ENCODE results near the gene SHISAL1. TPM values are rescaled to one million over a fixed set of nuclear protein-coding genes. Genes with fewer than 3 reads are reported as not detected.

The SHISAL1 gene
- total and polyA plus RNA-seq, 10 of the 15 experiments (the other 5 are each of a cell fraction or from before 2014, with no cell fraction given): not detected

DNA sequence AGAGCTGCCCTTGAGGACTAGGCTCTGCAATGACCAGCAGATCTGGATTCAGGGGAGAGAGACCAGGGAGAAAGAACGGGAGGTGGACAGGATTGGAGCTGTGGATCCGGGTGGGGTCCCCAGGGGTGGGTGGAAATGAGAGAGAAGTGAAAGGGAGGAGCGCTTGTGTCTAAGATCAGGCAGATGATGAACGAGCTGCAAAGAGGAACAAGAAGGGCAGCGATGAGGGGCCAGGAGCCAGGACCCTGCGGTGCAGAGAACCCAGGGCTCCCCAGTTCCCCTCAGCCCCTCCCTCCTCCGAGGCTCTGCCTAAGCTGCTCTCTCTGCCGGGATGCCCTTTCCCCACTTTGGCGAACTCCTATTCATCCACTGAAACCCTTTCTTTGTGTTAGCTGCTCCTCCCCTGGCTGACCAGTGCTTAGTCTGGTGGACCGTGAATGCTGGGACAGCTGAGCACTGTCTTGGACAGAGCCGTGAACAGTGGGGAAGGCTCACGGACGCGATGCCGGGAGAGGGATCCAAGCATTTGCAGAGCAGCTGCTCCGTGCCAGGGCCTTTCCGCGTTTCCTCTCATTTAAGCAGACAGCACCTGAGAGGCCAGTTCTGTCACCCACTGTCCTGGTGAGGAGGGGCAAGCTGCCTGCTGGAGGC is 35.9 kb downstream of the SHISAL1 start:
- no peaks in the 10 kb centered on the region for H3K9me3 ChIP-seq (replicated peaks; ENCODE audit: control insufficient read depth, insufficient read depth, low read length)
- no peaks in the 10 kb centered on the region for H3K4me1 ChIP-seq (ENCODE audit: control insufficient read depth, insufficient read depth, low read length)
- BruUV-seq (replicated peaks): no TSS peak
- intact Hi-C loops (cut with micrococcal nuclease; ENCODE audit: unreplicated experiment) (no loop called here), in situ Hi-C loops (cut with MboI) (no loop called here)
- POLR2A ChIA-PET: no interaction called here
- H3K27ac ChIP-seq (ENCODE audit: control insufficient read depth, insufficient read depth): no peak overlapping the region
- CTCF ChIA-PET: no interaction called here
- no peaks in the 10 kb centered on the region for H3K79me2 ChIP-seq (ENCODE audit: control insufficient read depth, insufficient read depth, low read length)
- TF ChIP-seq SREBF1 (IDR thresholded peaks at IDR 0.05; ENCODE audit: low read length) (no peak), GATAD2B (conservative IDR thresholded peaks at IDR 0.05; ENCODE audit: low read depth) (no peak), KDM1A (IDR thresholded peaks at IDR 0.05; ENCODE audit: borderline replicate concordance) (no peak), NBN (IDR thresholded peaks at IDR 0.05) (no peak), NFXL1 (IDR thresholded peaks at IDR 0.05; ENCODE audit: borderline replicate concordance) (no peak)
- TF ChIP-seq, protein P1, sequence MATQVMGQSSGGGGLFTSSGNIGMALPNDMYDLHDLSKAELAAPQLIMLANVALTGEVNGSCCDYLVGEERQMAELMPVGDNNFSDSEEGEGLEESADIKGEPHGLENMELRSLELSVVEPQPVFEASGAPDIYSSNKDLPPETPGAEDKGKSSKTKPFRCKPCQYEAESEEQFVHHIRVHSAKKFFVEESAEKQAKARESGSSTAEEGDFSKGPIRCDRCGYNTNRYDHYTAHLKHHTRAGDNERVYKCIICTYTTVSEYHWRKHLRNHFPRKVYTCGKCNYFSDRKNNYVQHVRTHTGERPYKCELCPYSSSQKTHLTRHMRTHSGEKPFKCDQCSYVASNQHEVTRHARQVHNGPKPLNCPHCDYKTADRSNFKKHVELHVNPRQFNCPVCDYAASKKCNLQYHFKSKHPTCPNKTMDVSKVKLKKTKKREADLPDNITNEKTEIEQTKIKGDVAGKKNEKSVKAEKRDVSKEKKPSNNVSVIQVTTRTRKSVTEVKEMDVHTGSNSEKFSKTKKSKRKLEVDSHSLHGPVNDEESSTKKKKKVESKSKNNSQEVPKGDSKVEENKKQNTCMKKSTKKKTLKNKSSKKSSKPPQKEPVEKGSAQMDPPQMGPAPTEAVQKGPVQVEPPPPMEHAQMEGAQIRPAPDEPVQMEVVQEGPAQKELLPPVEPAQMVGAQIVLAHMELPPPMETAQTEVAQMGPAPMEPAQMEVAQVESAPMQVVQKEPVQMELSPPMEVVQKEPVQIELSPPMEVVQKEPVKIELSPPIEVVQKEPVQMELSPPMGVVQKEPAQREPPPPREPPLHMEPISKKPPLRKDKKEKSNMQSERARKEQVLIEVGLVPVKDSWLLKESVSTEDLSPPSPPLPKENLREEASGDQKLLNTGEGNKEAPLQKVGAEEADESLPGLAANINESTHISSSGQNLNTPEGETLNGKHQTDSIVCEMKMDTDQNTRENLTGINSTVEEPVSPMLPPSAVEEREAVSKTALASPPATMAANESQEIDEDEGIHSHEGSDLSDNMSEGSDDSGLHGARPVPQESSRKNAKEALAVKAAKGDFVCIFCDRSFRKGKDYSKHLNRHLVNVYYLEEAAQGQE (IDR thresholded peaks at IDR 0.05; ENCODE audit: low read depth, low read length): no peak
- H4K20me1 ChIP-seq (ENCODE audit: control insufficient read depth, insufficient read depth): no peaks in the 10 kb centered on the region
- H3K27me3 ChIP-seq (replicated peaks in 1 of 2; ENCODE audit: control insufficient read depth in 2 of 2, insufficient read depth in 2 of 2, low read length in 1 of 2): peaks cover 0 to 1% of the 10 kb centered on the region in 2 experiments; a peak in 2 of 4 replicates
- FAIRE-seq (no peak), ATAC-seq (no peak), DNase-seq (ENCODE audit: low read depth, low spot score) (no peak)
- SMC1A ChIA-PET (ENCODE audit: uncharacterized antibody, unreplicated experiment): no interaction called here
- RAD21 ChIA-PET (ENCODE audit: unreplicated experiment): no interaction called here
- H3K4me2 ChIP-seq (ENCODE audit: control insufficient read depth, insufficient read depth): no peak overlapping the region
- no peak overlapping the region for H3K4me3 ChIP-seq
- no peak overlapping the region for H2AFZ ChIP-seq (ENCODE audit: control insufficient read depth, low read depth, low read length)
- H3K9ac ChIP-seq (ENCODE audit: control insufficient read depth, insufficient read depth, low read length): no peak overlapping the region
- no peaks in the 10 kb centered on the region for H3K36me3 ChIP-seq (ENCODE audit: control insufficient read depth in 2 of 2, insufficient read depth in 2 of 2, low read length in 1 of 2)
- 64% methylated on average over 16 of the region's 18 CpGs for WGBS (ENCODE audit: insufficient coverage, insufficient replicate concordance, low lambda C conversion rate, missing lambda C conversion rate)

Data from GM12878 (cell line).